ENCODE results near the gene SPRED2. TPM values are rescaled to one million over a fixed set of nuclear protein-coding genes. Genes with fewer than 3 reads are reported as not detected.

SPRED2 gene
- total and polyA plus RNA-seq, 2 of the 8 experiments (the other 6 are each of a cell fraction or from before 2014, with no cell fraction given) = 15.3 to 22.5 TPM

DNA sequence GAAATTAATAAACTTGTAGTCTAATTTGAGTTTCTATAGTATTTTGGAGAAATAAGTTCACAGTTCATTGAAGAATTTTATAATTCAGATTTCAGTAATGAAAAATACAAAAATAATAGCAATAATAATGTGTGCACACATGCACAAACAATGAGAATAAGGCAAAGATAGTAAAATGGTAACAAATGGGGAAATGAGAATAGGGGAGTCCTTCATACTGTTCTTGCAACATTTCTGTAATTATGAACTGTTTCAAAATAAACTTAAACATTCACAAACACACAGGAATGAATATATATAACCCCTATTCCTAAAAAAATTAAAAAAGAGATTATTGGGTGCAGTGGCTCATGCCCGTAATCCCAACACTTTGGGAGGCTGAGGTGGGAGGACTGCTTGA lies 63.9 kb downstream of the SPRED2 start:
- no peak overlapping the region for H2AFZ ChIP-seq (ENCODE audit: low read length)
- H4K5ac ChIP-seq (ENCODE audit: insufficient read length, low read depth, low read length) = no peak overlapping the region
- no peak overlapping the region for H3K18ac ChIP-seq (ENCODE audit: extremely low read depth, low read length)
- H3K9me3 ChIP-seq (ENCODE audit: insufficient read depth in 2 of 2, low read depth in 1 of 2, low read length in 1 of 2) = no peaks in the 10 kb centered on the region
- no peak overlapping the region for H4K8ac ChIP-seq (ENCODE audit: extremely low read depth, insufficient read depth, low read length)
- no peak overlapping the region for H3K4me3 ChIP-seq (ENCODE audit: extremely low read depth in 1 of 4, insufficient read depth in 2 of 4, low read depth in 3 of 4, low read length in 4 of 4)
- H3K4ac ChIP-seq (replicated peaks; ENCODE audit: insufficient read length, low read depth, low read length) = no peak overlapping the region
- H4K91ac ChIP-seq (replicated peaks; ENCODE audit: insufficient read length, low read length) = no peak overlapping the region
- no peak overlapping the region for H2BK15ac ChIP-seq (ENCODE audit: low read length)
- no peaks in the 10 kb centered on the region for H3K36me3 ChIP-seq (ENCODE audit: control insufficient read depth in 2 of 4, insufficient read depth in 4 of 4, low read length in 3 of 4)
- peaks cover 0 to 9% (median 2%) of the 10 kb centered on the region in 4 experiments; a peak in 4 of 7 replicates for H3K4me1 ChIP-seq (replicated peaks in 1 of 4; ENCODE audit: control insufficient read depth in 3 of 4, insufficient read depth in 4 of 4, low read length in 3 of 4)
- ChIA-PET POLR2A (ENCODE audit: partially characterized antibody) (no interaction called here), CTCF (ENCODE audit: partially characterized antibody) (interaction anchor here (0.9 to 7.8 kb wide), 4 partner anchors 15 to 48 kb away, joined by 3 to 42 read pairs (median 16); no protein-coding TSS in a partner anchor)
- H2AK5ac ChIP-seq (ENCODE audit: low read depth, low read length) = no peak overlapping the region
- no peaks in the 10 kb centered on the region for H3K27me3 ChIP-seq (replicated peaks in 1 of 4; ENCODE audit: control insufficient read depth in 3 of 4, extremely low read depth in 1 of 4, insufficient read depth in 3 of 4, low read length in 3 of 4)
- DNase-seq (ENCODE audit: low read depth in 1 of 2, low spot score in 2 of 2) (no peak), FAIRE-seq (no peak)
- H4K20me1 ChIP-seq (replicated peaks in 1 of 2; ENCODE audit: control insufficient read depth in 1 of 2, insufficient read depth in 2 of 2, low read length in 2 of 2) = peaks cover 1 to 8% of the 10 kb centered on the region in 2 experiments
- no peak overlapping the region for H2BK12ac ChIP-seq (ENCODE audit: low read depth, low read length)
- H3K27ac ChIP-seq (ENCODE audit: low read depth, low read length) = no peak overlapping the region
- no peak overlapping the region for H2BK120ac ChIP-seq (replicated peaks; ENCODE audit: low read depth, low read length)
- H3K14ac ChIP-seq (ENCODE audit: insufficient read length) = no peak overlapping the region
- H3K4me2 ChIP-seq (ENCODE audit: insufficient read depth in 1 of 2, low read depth in 2 of 2, low read length in 2 of 2) = no peak overlapping the region
- no peak overlapping the region for H3K23ac ChIP-seq (ENCODE audit: insufficient read length)
- H3K79me2 ChIP-seq (ENCODE audit: control insufficient read depth in 1 of 2, insufficient read depth in 2 of 2, low read length in 2 of 2) = no peaks in the 10 kb centered on the region; a peak in 1 of 4 replicates
- H3K9ac ChIP-seq (replicated peaks in 1 of 4; ENCODE audit: extremely low read depth in 1 of 4, low read depth in 3 of 4, low read length in 3 of 4) = no peak overlapping the region
- H3K23me2 ChIP-seq (ENCODE audit: low read depth, low read length) = no peaks in the 10 kb centered on the region
- WGBS, 2 experiments (ENCODE audit: extremely low coverage in 1 of 2, insufficient coverage in 1 of 2, insufficient read length in 1 of 2, insufficient replicate concordance in 2 of 2, low coverage in 1 of 2, low lambda C conversion rate in 2 of 2, missing lambda C conversion rate in 1 of 2) = 89% methylated on average over 1 of the region's 1 CpG; no CpG with 5 or more reads in 1 of the 2 experiments
- no peak overlapping the region for H2BK20ac ChIP-seq (ENCODE audit: low read length)
- H3K79me1 ChIP-seq (ENCODE audit: low read depth, low read length) = peaks cover 7% of the 10 kb centered on the region; the same call in 1 of the 2 replicates
- H3K56ac ChIP-seq (replicated peaks; ENCODE audit: insufficient read length, low read depth, low read length) = no peak overlapping the region
- H2BK5ac ChIP-seq (ENCODE audit: low read depth, low read length) = no peak overlapping the region
- no peak for TF ChIP-seq ASH2L (IDR thresholded peaks at IDR 0.05; ENCODE audit: low read length)
- TF ChIP-seq TBP (IDR thresholded peaks at IDR 0.05; ENCODE audit: low read depth, low read length) = no peak
- no peak for TF ChIP-seq SAP30 (IDR thresholded peaks at IDR 0.05; ENCODE audit: insufficient read depth, insufficient replicate concordance, low read length)
- TF ChIP-seq CEBPB (IDR thresholded peaks at IDR 0.05; ENCODE audit: low read depth, low read length) = no peak
- TF ChIP-seq CBX5 (IDR thresholded peaks at IDR 0.05; ENCODE audit: low read depth, low read length) = no peak
- TF ChIP-seq EGR1 (IDR thresholded peaks at IDR 0.05; ENCODE audit: borderline replicate concordance, low read depth, low read length) = no peak

All from H1 (cell line).